GM12864 (cell line): ENCODE results near the gene SGF29.
"Not testable (repeated sequence)": the region's sequence is repeated elsewhere in the genome, so short reads cannot be mapped to it uniquely, and the experiment has no call there.

Experiments
- DNase-seq: peaks from one replicate; pipeline ENCODE4 v3.0.0-alpha.2; 2011; ENCODE audit warnings: low read depth
- H3K4me3 ChIP-seq: 2 replicates; pipeline ENCODE4 v1.5.1; 2011; ENCODE audit warnings: mild to moderate bottlenecking, low read depth, low read length, control low read depth
- TF ChIP-seq, protein P1 (sequence below): IDR thresholded peaks from 2 replicates; pipeline ENCODE4 v1.5.1; 2011; ENCODE audit warnings: low read depth, mild to moderate bottlenecking, moderate library complexity, low read length, control low read depth, inconsistent platforms; ENCODE audit errors: missing control alignments

SGF29 gene

DNA sequence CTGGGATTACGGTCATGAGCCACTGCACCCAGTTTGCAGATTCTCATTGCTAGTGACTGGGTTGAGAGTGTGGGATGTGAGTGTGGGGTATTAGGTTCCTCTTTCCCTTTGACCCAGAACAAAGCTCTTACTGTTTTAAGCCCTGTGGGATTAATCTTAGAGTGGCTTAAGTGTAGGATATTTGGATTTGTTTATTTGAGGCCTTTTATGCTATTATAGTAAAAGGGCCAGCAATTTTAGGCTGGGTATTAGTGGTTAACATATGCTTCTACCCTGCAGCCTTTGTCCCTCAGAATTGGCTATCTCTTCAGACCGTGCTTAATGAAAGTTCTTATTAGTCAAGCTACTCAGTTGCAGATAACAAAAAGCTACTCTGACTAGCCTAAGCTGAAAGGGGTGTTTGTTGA, 3.2 kb downstream of the SGF29 start:
- no peak for DNase-seq
- no peak overlapping the region for H3K4me3 ChIP-seq
- TF ChIP-seq, protein P1, sequence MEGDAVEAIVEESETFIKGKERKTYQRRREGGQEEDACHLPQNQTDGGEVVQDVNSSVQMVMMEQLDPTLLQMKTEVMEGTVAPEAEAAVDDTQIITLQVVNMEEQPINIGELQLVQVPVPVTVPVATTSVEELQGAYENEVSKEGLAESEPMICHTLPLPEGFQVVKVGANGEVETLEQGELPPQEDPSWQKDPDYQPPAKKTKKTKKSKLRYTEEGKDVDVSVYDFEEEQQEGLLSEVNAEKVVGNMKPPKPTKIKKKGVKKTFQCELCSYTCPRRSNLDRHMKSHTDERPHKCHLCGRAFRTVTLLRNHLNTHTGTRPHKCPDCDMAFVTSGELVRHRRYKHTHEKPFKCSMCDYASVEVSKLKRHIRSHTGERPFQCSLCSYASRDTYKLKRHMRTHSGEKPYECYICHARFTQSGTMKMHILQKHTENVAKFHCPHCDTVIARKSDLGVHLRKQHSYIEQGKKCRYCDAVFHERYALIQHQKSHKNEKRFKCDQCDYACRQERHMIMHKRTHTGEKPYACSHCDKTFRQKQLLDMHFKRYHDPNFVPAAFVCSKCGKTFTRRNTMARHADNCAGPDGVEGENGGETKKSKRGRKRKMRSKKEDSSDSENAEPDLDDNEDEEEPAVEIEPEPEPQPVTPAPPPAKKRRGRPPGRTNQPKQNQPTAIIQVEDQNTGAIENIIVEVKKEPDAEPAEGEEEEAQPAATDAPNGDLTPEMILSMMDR: no peak

GRCh38 chr16:28558456-28558855, 4.7 kb downstream of the SGF29 start:
- no peak for DNase-seq
- TF ChIP-seq, protein P1: no peak
- no peak overlapping the region for H3K4me3 ChIP-seq

- TF ChIP-seq, protein P1: no peak
- no peak overlapping the region for H3K4me3 ChIP-seq
- DNase-seq: no peak
Observed at GRCh38 chr16:28561557-28562187, 8.0 kb downstream of the SGF29 start.

DNA sequence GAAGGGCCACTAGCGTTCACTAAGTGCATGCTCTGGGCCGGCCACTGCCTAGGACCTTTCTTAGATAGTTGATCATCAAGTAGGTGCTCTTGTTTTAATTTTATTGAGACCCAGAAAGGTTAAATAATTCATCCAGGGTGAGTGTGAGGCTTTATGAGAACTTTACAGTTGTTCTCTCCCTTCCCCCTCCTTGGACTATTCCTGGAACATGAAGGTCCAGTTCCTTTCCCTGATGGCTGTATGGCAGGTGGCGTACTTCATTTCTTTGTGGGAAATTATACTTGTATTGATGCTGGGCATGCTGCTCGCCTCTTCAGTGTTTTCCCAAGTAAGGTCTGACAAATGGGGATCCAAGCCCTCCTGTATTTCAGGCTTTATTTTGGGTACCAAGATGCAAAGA, 8.5 kb downstream of the SGF29 start:
- no peak for DNase-seq
- TF ChIP-seq, protein P1: no peak
- no peak overlapping the region for H3K4me3 ChIP-seq

- DNase-seq: no peak
- TF ChIP-seq, protein P1: no peak
- no peak overlapping the region for H3K4me3 ChIP-seq
Observed at GRCh38 chr16:28563218-28563617, 9.5 kb downstream of the SGF29 start.

DNA sequence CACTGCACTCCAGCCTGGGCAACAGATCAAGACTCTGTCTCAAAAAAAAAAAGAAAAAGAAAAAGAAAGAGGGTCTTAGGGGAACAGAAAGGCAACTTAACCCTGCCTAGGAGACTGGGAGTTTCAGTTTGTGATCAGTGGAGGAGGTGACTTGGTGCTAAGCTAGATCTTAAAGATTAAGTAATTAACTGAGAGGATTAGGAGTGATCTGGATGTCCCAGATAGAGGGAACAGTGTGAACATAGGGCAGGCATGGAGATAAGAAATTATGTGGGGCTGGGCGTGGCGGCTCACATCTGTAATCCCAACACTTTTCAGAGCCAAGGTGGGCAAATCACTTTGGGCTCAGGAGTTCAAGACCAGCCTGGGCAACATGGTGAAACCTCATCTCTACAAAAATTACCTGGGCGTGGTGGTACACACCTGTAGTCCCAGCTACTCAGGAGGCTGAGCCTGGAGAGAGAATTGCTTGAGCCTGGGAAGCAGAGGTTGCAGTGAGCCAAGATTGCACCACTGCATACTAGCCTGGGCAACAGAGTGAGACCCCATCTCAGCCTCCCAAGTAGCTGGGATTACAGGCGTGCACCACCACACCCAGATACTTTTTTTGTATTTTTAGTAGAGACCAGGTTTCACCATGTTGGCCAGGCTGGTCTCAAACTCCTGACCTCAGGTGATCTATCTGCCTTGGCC, 12.7 kb downstream of the SGF29 start:
- DNase-seq, H3K4me3 ChIP-seq: not testable (repeated sequence)

- no peak for DNase-seq
- H3K4me3 ChIP-seq: no peak overlapping the region
- TF ChIP-seq, protein P1: no peak
Observed at GRCh38 chr16:28567292-28567691, 13.6 kb downstream of the SGF29 start.
